NCI-H2107 treated with DMSO at 0.1 percent for 48 hours (cell line): ENCODE data around the gene PRG3.

Experiments used
- DNase-seq: peaks from one replicate; lab custom pipeline; 2025; ENCODE audit not compliant: unreplicated experiment; lab: John Stamatoyannopoulos, UW

Gene PRG3

GRCh38 chr11:57380975-57381374 is at the start of gene PRG3:
PRG3 (minus strand) TSS chr11:57381150; CDS start chr11:57380708, 442 bp downstream.
- DNase-seq = no peak

GRCh38 chr11:57429946-57430345 is 49.0 kb upstream of the PRG3 start:
- DNase-seq = no peak

DNA sequence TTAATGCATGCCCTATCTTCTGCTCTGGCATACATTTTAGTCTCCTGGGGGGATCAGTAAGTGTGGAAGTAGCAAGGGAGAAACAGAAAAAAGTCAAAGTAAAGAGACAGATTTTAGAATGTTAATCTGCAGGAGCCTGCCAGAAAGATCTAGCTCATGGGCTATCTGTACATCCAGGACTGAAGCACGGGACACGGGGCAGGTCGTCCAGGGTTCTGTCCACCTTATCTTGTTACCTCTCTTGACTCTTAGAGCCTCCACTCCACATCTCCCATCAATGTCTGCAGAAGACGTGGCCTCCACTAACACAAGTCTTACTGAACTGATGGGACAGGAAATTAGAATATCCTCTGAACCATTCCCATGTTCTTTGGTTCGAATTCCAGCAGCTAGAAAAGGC is 47.7 kb upstream of the PRG3 start:
- DNase-seq = no peak

DNA sequence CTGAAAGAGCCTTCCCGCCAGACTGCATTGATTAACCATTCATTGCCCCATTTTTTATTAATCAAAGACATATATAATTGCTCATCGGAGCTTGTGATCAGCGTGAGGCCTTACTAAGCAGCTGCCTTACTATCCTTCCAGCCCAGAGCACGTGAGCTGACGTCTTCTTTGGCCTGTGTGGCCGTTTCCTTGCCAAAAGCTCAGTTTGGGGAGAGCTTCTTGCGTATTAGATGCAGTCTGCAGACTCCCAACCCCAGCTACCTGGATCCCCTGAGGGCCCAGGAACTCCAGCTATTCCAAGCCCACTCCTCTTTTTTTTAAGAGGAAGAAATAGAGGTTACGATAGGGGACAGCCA is 46.8 kb upstream of the PRG3 start:
- no peak for DNase-seq

GRCh38 chr11:57426929-57427726 is 46.2 kb upstream of the PRG3 start, which contains the start of gene SLC43A3:
SLC43A3 (minus strand) TSS chr11:57427121; CDS start chr11:57426172, 949 bp downstream.
- no peak for DNase-seq

GRCh38 chr11:57426439-57426928 is 45.5 kb upstream of the PRG3 start:
- DNase-seq = no peak

DNA sequence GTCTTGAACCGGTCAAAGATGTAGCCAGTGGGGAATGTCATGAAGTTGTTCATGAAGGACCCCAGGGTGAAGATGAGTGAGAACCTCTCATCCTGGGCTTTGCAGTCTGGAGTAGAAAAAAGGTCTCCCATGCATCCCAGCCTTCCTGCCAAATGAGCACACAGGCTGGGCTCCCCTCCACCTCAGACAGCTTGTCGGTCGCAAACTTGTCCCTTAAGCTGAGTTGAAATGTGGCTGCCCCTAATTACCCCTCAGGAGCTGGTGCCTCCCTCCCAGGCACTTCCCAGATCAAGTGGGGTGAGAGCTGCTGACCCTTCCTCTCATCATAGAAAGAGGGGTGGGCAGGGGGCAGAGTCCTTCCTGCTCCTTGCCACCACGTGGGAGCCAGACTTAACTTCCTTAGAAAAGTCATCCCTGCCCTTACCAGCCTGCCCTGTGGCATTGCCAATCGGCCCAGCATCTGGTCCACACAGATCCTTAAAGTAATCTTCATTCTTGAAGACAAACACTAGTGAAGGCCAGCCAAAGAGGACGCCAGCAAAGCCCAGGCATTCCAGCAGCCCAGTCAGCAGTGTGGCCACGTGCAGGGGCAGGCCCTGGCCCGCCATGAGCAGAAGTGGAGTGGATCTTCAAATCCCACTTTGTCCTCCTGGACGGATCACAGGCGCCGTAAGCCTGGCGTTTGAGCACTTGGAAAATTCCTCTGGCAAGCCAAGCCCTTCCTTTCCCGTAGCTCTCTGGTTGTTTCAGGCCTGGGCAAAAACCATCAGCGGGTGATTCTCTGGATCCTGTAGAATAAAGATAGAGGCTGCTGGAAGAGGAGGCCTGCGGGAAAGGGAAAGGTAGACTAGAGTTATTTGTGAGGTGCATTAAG is 44.9 kb upstream of the PRG3 start:
- no peak for DNase-seq

DNA sequence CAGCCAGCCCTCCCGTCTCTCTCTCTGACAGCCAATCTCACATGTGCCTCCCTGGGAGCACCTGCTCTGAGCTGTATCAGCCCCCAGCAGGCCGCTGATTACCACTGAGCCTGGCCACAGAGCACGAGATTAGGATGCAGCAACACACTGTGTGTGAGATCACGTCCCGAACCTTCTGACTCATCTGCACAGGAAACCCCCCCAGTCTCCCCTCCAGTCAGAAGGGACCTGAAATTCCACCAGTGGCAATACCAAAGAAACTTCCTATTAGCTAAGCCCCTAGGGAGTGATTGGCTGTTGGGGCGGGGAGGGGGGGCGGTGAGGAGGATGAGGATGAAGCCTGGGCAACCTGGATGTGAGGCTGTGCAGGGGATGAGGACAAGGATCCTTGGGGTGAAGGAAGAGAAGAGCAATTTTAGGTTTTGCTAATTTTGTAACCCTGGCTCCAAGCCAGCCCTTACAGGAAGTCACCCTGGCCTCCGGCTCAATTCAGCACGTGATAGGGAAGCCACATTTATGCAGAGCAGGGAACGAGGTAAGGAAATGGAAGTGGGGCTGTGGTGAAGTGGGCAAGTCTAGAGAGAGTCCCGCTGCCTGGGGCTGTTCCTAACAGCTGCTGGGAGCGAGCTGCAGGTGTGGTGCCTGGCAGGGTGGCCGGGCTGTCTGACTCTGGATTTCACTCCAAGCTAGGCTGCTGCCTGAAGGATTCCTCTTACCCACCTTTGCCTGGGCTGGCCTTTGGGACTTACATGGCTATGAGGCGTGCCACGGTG is 44.0 kb upstream of the PRG3 start:
- peak; percentile 16 for DNase-seq

GRCh38 chr11:57424137-57424791 is 43.3 kb upstream of the PRG3 start:
- DNase-seq = no peak

DNA sequence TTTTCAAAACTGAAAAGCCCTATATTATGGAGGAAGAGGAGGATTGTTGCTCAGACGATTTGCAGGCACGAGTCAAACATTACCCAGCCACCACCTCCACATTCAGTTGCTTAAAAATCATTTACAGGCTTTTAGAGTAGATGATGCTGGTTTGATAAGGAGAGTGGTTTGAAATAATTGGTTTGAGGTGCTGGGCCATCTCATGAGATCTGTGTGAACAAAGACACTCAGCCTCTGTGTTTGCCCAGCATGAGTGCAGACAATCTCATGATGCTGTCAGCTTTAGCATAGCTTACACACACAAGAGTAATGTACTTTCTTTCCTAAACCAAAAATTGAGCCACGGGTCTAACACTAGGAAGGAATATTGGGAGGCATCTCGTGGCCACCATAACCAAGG is 41.7 kb upstream of the PRG3 start:
- no peak for DNase-seq

GRCh38 chr11:57421805-57422204 is 40.9 kb upstream of the PRG3 start:
- DNase-seq = no peak

DNA sequence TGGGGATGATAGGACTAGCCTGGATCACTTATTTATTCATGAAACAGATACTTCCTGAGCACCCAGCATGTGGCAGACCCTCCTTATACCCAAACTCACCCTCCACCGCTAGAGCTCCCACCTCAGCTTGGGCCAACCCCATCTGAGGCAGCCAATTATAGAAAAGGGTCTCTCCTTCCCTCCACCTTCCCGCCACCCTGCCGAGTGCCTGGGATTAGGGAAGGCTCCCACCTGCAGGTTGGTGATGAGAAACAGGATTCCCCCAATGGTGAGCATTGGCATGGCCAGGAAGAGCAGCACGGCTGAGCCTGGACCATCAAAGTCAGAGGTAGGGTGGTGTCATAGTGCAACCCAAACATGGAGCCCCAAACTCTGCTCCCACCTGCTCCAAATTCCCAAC is 40.1 kb upstream of the PRG3 start:
- no peak for DNase-seq

DNA sequence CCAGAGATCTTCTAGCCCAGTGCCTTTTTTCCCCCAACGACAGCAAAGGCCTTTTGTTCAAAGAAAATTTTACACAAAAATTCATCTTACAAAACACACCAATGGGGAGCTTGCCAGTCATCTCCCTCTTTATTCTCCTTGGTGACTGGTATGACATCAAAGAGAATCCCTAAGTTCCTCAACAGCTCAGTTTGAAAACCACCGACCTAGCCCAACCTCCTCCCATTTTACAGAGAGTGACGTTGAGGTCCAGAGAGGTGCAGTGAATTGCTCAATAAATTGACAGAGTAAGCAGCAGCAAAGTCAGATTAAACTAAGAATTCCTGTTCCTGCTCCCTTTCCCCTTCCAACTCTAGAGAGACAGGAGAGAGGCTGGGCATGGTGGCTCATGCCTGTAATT is 38.2 kb upstream of the PRG3 start:
- no peak for DNase-seq

- no peak for DNase-seq
Observed at GRCh38 chr11:57418131-57418530, 37.2 kb upstream of the PRG3 start.

GRCh38 chr11:57417056-57417455 is 36.1 kb upstream of the PRG3 start:
- DNase-seq = no peak

- DNase-seq = no peak
Observed at GRCh38 chr11:57416436-57416835, 35.5 kb upstream of the PRG3 start.

GRCh38 chr11:57414612-57415212 is 33.8 kb upstream of the PRG3 start:
- DNase-seq = no peak

GRCh38 chr11:57413681-57414080 is 32.7 kb upstream of the PRG3 start:
- no peak for DNase-seq

- DNase-seq = no peak
Observed at GRCh38 chr11:57410287-57410686, 29.3 kb upstream of the PRG3 start.
